Measurements from ENCODE around the gene KLHL12. TPM values are rescaled to one million over a fixed set of nuclear protein-coding genes. Genes with fewer than 3 reads are reported as not detected.

KLHL12 gene
- polyA plus RNA-seq, 1 donor from 2014 or later = 62.8 TPM

DNA sequence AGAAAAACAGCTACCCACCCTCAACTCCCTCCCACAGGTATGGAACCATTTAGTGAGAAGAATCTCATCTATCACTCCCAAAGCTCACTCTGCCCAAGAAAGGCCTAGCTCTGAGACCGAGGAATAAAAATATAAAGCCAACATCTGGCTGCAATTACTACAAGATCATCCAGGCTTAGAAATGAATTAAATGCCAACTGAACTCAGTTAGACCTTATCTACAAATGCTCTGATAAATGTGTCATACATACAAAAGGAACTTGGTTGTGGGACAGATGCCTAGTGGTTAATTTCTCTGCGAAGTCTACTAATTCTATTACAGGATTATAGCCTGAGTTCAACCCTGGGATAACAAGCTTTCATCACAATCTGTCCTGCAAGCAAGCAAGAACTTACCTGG is 24.4 kb upstream of the KLHL12 start:
- Histone ChIP-seq H3K9me2 (ENCODE audit: insufficient read depth, low read length) (no peaks in the 10 kb centered on the region), H3K4me3 (ENCODE audit: low read length) (no peak overlapping the region), H3K79me2 (replicated peaks; ENCODE audit: insufficient read depth, low read length) (peaks cover 33% of the 10 kb centered on the region), H3K27ac (ENCODE audit: low read length) (no peak overlapping the region), H2AFZ (ENCODE audit: low read depth, low read length) (no peak overlapping the region), H3K36me3 (ENCODE audit: insufficient read depth, low read length) (peaks cover 2% of the 10 kb centered on the region), H3K9me3 (ENCODE audit: low read length) (no peaks in the 10 kb centered on the region), H4K20me1 (ENCODE audit: insufficient read depth) (no peaks in the 10 kb centered on the region), H3K4me2 (ENCODE audit: low read length) (no peak overlapping the region), H3F3A (ENCODE audit: insufficient read depth, low read length, poor library complexity, severe bottlenecking) (no peaks in the 10 kb centered on the region), H3K9ac (ENCODE audit: low read length) (no peak overlapping the region), H3K27me3 (ENCODE audit: insufficient read depth, low read depth, low read length) (no peaks in the 10 kb centered on the region)
- TF ChIP-seq, protein P1, sequence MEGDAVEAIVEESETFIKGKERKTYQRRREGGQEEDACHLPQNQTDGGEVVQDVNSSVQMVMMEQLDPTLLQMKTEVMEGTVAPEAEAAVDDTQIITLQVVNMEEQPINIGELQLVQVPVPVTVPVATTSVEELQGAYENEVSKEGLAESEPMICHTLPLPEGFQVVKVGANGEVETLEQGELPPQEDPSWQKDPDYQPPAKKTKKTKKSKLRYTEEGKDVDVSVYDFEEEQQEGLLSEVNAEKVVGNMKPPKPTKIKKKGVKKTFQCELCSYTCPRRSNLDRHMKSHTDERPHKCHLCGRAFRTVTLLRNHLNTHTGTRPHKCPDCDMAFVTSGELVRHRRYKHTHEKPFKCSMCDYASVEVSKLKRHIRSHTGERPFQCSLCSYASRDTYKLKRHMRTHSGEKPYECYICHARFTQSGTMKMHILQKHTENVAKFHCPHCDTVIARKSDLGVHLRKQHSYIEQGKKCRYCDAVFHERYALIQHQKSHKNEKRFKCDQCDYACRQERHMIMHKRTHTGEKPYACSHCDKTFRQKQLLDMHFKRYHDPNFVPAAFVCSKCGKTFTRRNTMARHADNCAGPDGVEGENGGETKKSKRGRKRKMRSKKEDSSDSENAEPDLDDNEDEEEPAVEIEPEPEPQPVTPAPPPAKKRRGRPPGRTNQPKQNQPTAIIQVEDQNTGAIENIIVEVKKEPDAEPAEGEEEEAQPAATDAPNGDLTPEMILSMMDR (IDR thresholded peaks at IDR 0.05; ENCODE audit: poor library complexity, severe bottlenecking) = no peak
- TF ChIP-seq SMC3 (conservative IDR thresholded peaks at IDR 0.05; ENCODE audit: poor library complexity) (no peak), RAD21 (conservative IDR thresholded peaks at IDR 0.05) (no peak), POLR2AphosphoS5 (IDR thresholded peaks at IDR 0.05) (no peak), EZH2 (IDR thresholded peaks at IDR 0.05; ENCODE audit: borderline replicate concordance, insufficient read depth, low read length, poor library complexity, severe bottlenecking) (no peak), TAF1 (IDR thresholded peaks at IDR 0.05; ENCODE audit: low read depth) (no peak), MXI1 (conservative IDR thresholded peaks at IDR 0.05; ENCODE audit: poor library complexity, severe bottlenecking) (no peak), EP300 (conservative IDR thresholded peaks at IDR 0.05; ENCODE audit: poor library complexity, severe bottlenecking) (no peak)
- TF ChIP-seq, protein P2, sequence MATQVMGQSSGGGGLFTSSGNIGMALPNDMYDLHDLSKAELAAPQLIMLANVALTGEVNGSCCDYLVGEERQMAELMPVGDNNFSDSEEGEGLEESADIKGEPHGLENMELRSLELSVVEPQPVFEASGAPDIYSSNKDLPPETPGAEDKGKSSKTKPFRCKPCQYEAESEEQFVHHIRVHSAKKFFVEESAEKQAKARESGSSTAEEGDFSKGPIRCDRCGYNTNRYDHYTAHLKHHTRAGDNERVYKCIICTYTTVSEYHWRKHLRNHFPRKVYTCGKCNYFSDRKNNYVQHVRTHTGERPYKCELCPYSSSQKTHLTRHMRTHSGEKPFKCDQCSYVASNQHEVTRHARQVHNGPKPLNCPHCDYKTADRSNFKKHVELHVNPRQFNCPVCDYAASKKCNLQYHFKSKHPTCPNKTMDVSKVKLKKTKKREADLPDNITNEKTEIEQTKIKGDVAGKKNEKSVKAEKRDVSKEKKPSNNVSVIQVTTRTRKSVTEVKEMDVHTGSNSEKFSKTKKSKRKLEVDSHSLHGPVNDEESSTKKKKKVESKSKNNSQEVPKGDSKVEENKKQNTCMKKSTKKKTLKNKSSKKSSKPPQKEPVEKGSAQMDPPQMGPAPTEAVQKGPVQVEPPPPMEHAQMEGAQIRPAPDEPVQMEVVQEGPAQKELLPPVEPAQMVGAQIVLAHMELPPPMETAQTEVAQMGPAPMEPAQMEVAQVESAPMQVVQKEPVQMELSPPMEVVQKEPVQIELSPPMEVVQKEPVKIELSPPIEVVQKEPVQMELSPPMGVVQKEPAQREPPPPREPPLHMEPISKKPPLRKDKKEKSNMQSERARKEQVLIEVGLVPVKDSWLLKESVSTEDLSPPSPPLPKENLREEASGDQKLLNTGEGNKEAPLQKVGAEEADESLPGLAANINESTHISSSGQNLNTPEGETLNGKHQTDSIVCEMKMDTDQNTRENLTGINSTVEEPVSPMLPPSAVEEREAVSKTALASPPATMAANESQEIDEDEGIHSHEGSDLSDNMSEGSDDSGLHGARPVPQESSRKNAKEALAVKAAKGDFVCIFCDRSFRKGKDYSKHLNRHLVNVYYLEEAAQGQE (IDR thresholded peaks at IDR 0.05; ENCODE audit: borderline replicate concordance) = no peak

DNA sequence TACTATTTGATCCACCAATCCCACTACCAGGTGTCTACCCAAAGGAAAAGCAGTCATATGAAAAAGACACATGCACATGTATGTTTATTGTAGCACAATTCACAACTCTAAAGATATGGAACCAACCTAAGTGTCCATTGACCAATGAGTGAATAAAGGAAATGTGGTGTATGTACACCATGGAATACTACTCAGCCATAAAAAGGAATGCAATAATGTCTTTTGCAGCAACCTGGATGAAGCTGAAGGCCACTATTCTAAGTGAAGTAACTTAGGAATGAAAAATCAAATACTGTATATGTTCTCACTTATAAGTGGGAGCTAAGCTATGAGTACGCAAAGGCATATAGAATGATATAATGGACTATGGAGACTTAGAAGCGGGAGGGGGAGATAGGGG is 18.4 kb upstream of the KLHL12 start:
- Histone ChIP-seq H3K27me3 (ENCODE audit: insufficient read depth, low read depth, low read length) (no peaks in the 10 kb centered on the region), H3K27ac (ENCODE audit: low read length) (no peak overlapping the region), H3K9ac (ENCODE audit: low read length) (no peak overlapping the region), H4K20me1 (ENCODE audit: insufficient read depth) (no peaks in the 10 kb centered on the region), H3K9me2 (ENCODE audit: insufficient read depth, low read length) (no peaks in the 10 kb centered on the region), H3F3A (ENCODE audit: insufficient read depth, low read length, poor library complexity, severe bottlenecking) (no peaks in the 10 kb centered on the region), H3K36me3 (ENCODE audit: insufficient read depth, low read length) (peaks cover 29% of the 10 kb centered on the region), H3K79me2 (replicated peaks; ENCODE audit: insufficient read depth, low read length) (no peaks in the 10 kb centered on the region), H3K4me2 (ENCODE audit: low read length) (no peak overlapping the region), H3K4me3 (ENCODE audit: low read length) (no peak overlapping the region), H2AFZ (ENCODE audit: low read depth, low read length) (no peak overlapping the region), H3K9me3 (ENCODE audit: low read length) (no peaks in the 10 kb centered on the region)
- TF ChIP-seq MXI1 (conservative IDR thresholded peaks at IDR 0.05; ENCODE audit: poor library complexity, severe bottlenecking) (no peak), POLR2AphosphoS5 (IDR thresholded peaks at IDR 0.05) (no peak), SMC3 (conservative IDR thresholded peaks at IDR 0.05; ENCODE audit: poor library complexity) (no peak), EP300 (conservative IDR thresholded peaks at IDR 0.05; ENCODE audit: poor library complexity, severe bottlenecking) (no peak), RAD21 (conservative IDR thresholded peaks at IDR 0.05) (no peak), TAF1 (IDR thresholded peaks at IDR 0.05; ENCODE audit: low read depth) (no peak)
- TF ChIP-seq, protein P1 (IDR thresholded peaks at IDR 0.05; ENCODE audit: poor library complexity, severe bottlenecking) = no peak
- TF ChIP-seq, protein P2 (IDR thresholded peaks at IDR 0.05; ENCODE audit: borderline replicate concordance) = no peak
